Measurements from ENCODE around the gene PDCD1. TPM values are rescaled to one million over a fixed set of nuclear protein-coding genes. Genes with fewer than 3 reads are reported as not detected.

The PDCD1 gene
- total RNA-seq, 2 experiments from 2014 or later, result 2.4 to 2.5 TPM

- ChIA-PET CTCF (interaction anchor here (0.7 kb wide), 1 partner anchor 13 kb away, joined by 4 read pairs; no protein-coding TSS in a partner anchor), POLR2A (interaction anchor here (1.2 kb wide), 2 partner anchors 12 to 103 kb away, joined by 3 to 4 read pairs; no protein-coding TSS in a partner anchor)
- Mint-ChIP-seq H3K27ac (peak overlapping the region; percentile 68), H3K4me1 (ENCODE audit: low read depth) (peaks cover 73% of the 10 kb centered on the region), H3K4me3 (no peak overlapping the region), H3K36me3 (ENCODE audit: low read depth) (peaks cover 7% of the 10 kb centered on the region), H3K9me3 (ENCODE audit: insufficient read depth) (no peaks in the 10 kb centered on the region), H3K27me3 (ENCODE audit: low read depth) (peaks cover 22% of the 10 kb centered on the region)
- ATAC-seq (peak; percentile 44), DNase-seq (peak; percentile 59)
Observed at GRCh38 chr2:241865957-241866789, 7.5 kb upstream of the PDCD1 start.

DNA sequence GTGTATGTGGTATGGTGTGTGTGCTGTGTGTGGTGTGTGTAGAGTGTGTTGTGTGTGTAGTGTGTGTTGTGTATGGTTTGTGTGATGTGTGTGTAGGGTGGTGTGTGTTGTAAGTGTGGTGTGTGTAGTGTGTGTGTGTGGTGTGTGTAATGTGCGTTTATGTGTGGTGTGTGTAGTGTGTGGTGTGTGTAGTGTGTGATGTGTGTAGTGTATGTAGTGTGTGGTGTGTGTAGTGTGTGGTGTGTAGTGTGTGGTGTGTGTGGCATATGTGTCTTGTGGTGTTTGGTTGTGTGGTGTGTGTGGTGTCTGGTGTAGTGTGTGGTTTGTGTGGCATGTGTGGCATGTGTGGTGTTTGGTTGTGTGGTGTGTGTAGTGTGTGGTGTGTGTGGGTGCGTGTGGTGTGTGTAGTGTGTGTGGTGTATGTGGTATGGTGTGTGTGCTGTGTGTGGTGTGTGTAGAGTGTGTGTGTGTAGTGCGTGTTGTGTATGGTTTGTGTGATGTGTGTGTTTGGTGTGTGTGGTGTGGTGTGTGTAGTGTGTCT is 6.8 kb upstream of the PDCD1 start:
- Mint-ChIP-seq H3K27ac (peak overlapping the region; percentile 68), H3K27me3 (ENCODE audit: low read depth) (peaks cover 22% of the 10 kb centered on the region), H3K9me3 (ENCODE audit: insufficient read depth) (no peaks in the 10 kb centered on the region), H3K4me3 (no peak overlapping the region), H3K36me3 (ENCODE audit: low read depth) (peaks cover 7% of the 10 kb centered on the region), H3K4me1 (ENCODE audit: low read depth) (peaks cover 72% of the 10 kb centered on the region)
- DNase-seq (no peak), ATAC-seq (no peak)
- CTCF ChIA-PET, result no interaction called here
- POLR2A ChIA-PET, result no interaction called here

- POLR2A ChIA-PET, result no interaction called here
- Mint-ChIP-seq H3K4me3 (peak overlapping the region; percentile 20), H3K27me3 (ENCODE audit: low read depth) (peaks cover 22% of the 10 kb centered on the region), H3K9me3 (ENCODE audit: insufficient read depth) (no peaks in the 10 kb centered on the region), H3K36me3 (ENCODE audit: low read depth) (peaks cover 7% of the 10 kb centered on the region), H3K4me1 (ENCODE audit: low read depth) (peaks cover 78% of the 10 kb centered on the region), H3K27ac (peak overlapping the region; percentile 68)
- DNase-seq, result no peak
- CTCF ChIA-PET, result no interaction called here
- no peak for ATAC-seq
Observed at GRCh38 chr2:241864850-241865213, 6.1 kb upstream of the PDCD1 start.

GRCh38 chr2:241864168-241864849 is 5.6 kb upstream of the PDCD1 start:
- H3K9me3 Mint-ChIP-seq (ENCODE audit: insufficient read depth), result no peaks in the 10 kb centered on the region
- H3K27me3 Mint-ChIP-seq (ENCODE audit: low read depth), result peaks cover 22% of the 10 kb centered on the region
- ChIA-PET CTCF (no interaction called here), POLR2A (no interaction called here)
- H3K4me3 Mint-ChIP-seq, result no peak overlapping the region
- peak overlapping the region; percentile 68 for H3K27ac Mint-ChIP-seq
- H3K4me1 Mint-ChIP-seq (ENCODE audit: low read depth), result peaks cover 81% of the 10 kb centered on the region
- DNase-seq (no peak), ATAC-seq (no peak)
- peaks cover 7% of the 10 kb centered on the region for H3K36me3 Mint-ChIP-seq (ENCODE audit: low read depth)

DNA sequence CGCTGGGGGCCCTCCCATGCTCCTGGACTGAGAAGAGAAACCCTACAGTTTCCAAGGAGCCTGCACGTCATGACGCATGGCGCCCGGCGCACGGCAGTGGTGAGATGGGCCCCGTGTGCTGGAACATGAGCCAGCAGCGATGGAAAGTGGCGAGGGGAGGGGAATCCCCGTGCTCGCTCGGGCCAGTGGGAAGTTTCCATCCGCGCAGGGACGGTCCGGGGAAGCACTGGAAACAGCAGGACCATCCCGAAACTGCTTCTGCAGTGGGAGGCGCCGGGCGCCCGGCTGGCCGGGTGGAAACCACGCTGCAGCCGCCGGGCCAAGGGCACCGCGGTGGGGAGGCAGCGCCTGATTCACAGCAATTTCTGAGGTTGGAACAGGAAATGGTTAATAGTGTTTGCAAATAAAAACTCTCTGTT is 4.9 kb upstream of the PDCD1 start:
- CTCF ChIA-PET, result no interaction called here
- Mint-ChIP-seq H3K4me3 (peak overlapping the region; percentile 23), H3K27me3 (ENCODE audit: low read depth) (peaks cover 22% of the 10 kb centered on the region), H3K27ac (peak overlapping the region; percentile 78), H3K4me1 (ENCODE audit: low read depth) (peaks cover 76% of the 10 kb centered on the region), H3K9me3 (ENCODE audit: insufficient read depth) (no peaks in the 10 kb centered on the region), H3K36me3 (ENCODE audit: low read depth) (peaks cover 7% of the 10 kb centered on the region)
- peak; percentile 31 for ATAC-seq
- POLR2A ChIA-PET, result no interaction called here
- DNase-seq, result peak; percentile 59

DNA sequence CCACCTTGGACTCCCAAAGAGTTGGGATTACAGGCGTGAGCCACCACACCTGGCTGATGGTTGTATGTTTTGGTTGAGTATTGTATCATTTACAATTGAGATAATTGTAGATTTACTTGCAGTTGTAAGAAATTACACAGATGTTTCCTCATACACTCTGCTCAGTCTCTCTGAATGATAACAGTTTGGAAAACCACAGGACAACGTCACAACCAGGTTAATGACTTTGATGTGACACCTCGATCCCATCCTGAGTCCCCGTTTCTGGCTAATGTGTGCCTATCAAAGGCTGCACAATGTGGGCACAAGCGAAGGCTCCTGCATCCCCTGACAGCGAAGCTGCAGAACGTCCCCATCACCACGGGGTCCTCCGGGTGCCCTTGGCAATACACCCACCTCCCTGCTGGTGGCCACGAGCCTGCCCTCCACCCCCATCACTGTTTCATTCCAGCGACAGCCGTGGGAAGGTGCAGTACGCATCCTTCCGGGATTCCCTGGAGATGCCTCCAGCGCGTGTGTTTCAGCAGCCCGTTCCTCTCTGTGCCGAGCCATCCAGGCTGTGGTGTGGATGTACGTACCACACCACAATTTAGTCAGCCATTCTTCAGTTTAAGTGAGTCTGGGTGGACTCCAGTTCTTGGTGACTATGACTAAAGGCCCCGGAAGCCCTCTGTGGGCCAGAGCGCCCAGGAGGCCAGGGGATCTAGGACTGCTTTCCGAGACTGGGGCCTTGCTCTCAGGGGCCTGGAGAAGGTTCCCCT is 4.3 kb upstream of the PDCD1 start:
- Mint-ChIP-seq H3K4me1 (ENCODE audit: low read depth) (peaks cover 73% of the 10 kb centered on the region), H3K27me3 (ENCODE audit: low read depth) (peaks cover 22% of the 10 kb centered on the region), H3K27ac (peak overlapping the region; percentile 78), H3K4me3 (peak overlapping the region; percentile 23), H3K9me3 (ENCODE audit: insufficient read depth) (no peaks in the 10 kb centered on the region), H3K36me3 (ENCODE audit: low read depth) (peaks cover 7% of the 10 kb centered on the region)
- DNase-seq (no peak), ATAC-seq (no peak)
- ChIA-PET CTCF (interaction anchor here (0.6 kb wide), 1 partner anchor 130 kb away, joined by 4 read pairs; no protein-coding TSS in a partner anchor), POLR2A (no interaction called here)

- peaks cover 7% of the 10 kb centered on the region for H3K36me3 Mint-ChIP-seq (ENCODE audit: low read depth)
- no peaks in the 10 kb centered on the region for H3K9me3 Mint-ChIP-seq (ENCODE audit: insufficient read depth)
- H3K4me3 Mint-ChIP-seq, result no peak overlapping the region
- ATAC-seq (no peak), DNase-seq (no peak)
- ChIA-PET CTCF (no interaction called here), POLR2A (no interaction called here)
- peak overlapping the region; percentile 20 for H3K27ac Mint-ChIP-seq
- H3K27me3 Mint-ChIP-seq (ENCODE audit: low read depth), result peaks cover 22% of the 10 kb centered on the region
- peaks cover 66% of the 10 kb centered on the region for H3K4me1 Mint-ChIP-seq (ENCODE audit: low read depth)
Observed at GRCh38 chr2:241862093-241862492, 3.4 kb upstream of the PDCD1 start.

GRCh38 chr2:241861264-241861663 is 2.6 kb upstream of the PDCD1 start:
- Mint-ChIP-seq H3K27ac (peak overlapping the region; percentile 1), H3K4me3 (no peak overlapping the region), H3K4me1 (ENCODE audit: low read depth) (peaks cover 62% of the 10 kb centered on the region), H3K9me3 (ENCODE audit: insufficient read depth) (no peaks in the 10 kb centered on the region), H3K27me3 (ENCODE audit: low read depth) (peaks cover 22% of the 10 kb centered on the region), H3K36me3 (ENCODE audit: low read depth) (peaks cover 7% of the 10 kb centered on the region)
- no peak for DNase-seq
- POLR2A ChIA-PET, result no interaction called here
- CTCF ChIA-PET, result no interaction called here
- ATAC-seq, result no peak

DNA sequence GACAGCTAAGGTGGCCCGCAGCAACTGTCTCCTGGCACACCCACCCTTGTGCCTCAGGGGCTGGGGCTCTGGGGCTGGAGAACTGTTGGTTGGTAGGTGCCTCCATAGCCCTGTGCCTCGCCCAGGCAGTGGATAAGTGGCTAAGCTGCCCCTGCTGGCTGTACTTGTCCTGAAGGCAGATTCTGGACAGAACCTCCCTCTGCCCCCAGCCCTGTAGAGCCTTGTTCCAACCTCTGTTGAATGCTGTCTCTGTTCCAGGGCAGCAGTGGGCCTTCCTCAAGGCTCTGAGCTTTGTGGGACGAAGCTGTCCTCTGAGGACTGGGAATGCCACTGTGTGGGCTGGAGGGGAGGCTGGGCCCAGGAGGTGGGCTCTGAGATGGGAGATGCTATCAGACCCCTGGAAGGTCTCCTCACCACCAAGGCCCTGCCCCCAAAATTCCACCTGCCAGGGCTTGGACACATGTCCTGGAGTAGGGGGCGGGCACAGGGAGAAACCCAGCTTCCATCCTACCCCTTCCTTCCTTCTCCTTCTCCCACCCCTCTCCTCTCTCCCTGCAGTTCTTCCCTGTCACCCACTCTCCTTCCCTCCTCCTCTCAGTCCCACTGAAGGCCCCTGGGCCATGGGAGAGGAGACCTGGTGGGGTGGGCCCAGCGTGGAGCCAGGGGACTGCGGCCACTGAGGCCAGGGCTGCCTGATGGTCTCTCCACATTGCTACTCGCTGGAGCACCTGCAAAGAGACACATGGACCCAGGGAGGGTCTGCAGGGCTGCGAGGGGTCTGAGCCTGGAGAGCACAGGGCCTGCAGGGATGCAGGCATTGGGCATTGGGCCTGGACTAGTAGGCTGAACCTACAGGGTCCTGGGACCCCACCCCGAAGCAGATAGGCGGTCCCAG is 1.7 kb upstream of the PDCD1 start:
- H3K9me3 Mint-ChIP-seq (ENCODE audit: insufficient read depth), result no peaks in the 10 kb centered on the region
- peaks cover 57% of the 10 kb centered on the region for H3K4me1 Mint-ChIP-seq (ENCODE audit: low read depth)
- ATAC-seq (peak; percentile 43), DNase-seq (no peak)
- H3K27me3 Mint-ChIP-seq (ENCODE audit: low read depth), result peaks cover 17% of the 10 kb centered on the region
- peak overlapping the region; percentile 82 for H3K27ac Mint-ChIP-seq
- peaks cover 7% of the 10 kb centered on the region for H3K36me3 Mint-ChIP-seq (ENCODE audit: low read depth)
- ChIA-PET POLR2A (interaction anchor here (0.6 to 2.5 kb wide), 3 partner anchors 8 to 97 kb away, joined by 3 to 10 read pairs (median 5); no protein-coding TSS in a partner anchor), CTCF (interaction anchor here (0.7 to 2.2 kb wide), 5 partner anchors 8 to 711 kb away, joined by 3 to 17 read pairs (median 3); partner anchors contain the start of genes PASK and RTP5)
- H3K4me3 Mint-ChIP-seq, result peak overlapping the region; percentile 58

- peak; percentile 64 for DNase-seq
- ChIA-PET POLR2A (interaction anchor here (1.4 to 2.5 kb wide), 2 partner anchors 9 to 15 kb away, joined by 5 to 10 read pairs; no protein-coding TSS in a partner anchor), CTCF (interaction anchor here (0.7 to 2.2 kb wide), 5 partner anchors 9 to 710 kb away, joined by 3 to 17 read pairs (median 3); partner anchors contain the start of genes PASK and RTP5)
- H3K4me3 Mint-ChIP-seq, result peak overlapping the region; percentile 58
- peaks cover 5% of the 10 kb centered on the region for H3K36me3 Mint-ChIP-seq (ENCODE audit: low read depth)
- peak overlapping the region; percentile 82 for H3K27ac Mint-ChIP-seq
- peaks cover 49% of the 10 kb centered on the region for H3K4me1 Mint-ChIP-seq (ENCODE audit: low read depth)
- H3K27me3 Mint-ChIP-seq (ENCODE audit: low read depth), result peaks cover 9% of the 10 kb centered on the region
- ATAC-seq, result peak; percentile 38
- no peaks in the 10 kb centered on the region for H3K9me3 Mint-ChIP-seq (ENCODE audit: insufficient read depth)
Observed at GRCh38 chr2:241859436-241860183, 916 bp upstream of the PDCD1 start.
